HG03460 (cell line): ENCODE measurements around the gene ZSCAN5A.
"Not testable (repeated sequence)": the region's sequence is repeated elsewhere in the genome, so short reads cannot be mapped to it uniquely, and the experiment has no call there.

ENCODE experiments used
- ATAC-seq: cut with Tn5 transposase; IDR thresholded peaks from one replicate; pipeline ENCODE4 v1.9.1; 2021; ENCODE audit not compliant: unreplicated experiment

The ZSCAN5A gene

DNA sequence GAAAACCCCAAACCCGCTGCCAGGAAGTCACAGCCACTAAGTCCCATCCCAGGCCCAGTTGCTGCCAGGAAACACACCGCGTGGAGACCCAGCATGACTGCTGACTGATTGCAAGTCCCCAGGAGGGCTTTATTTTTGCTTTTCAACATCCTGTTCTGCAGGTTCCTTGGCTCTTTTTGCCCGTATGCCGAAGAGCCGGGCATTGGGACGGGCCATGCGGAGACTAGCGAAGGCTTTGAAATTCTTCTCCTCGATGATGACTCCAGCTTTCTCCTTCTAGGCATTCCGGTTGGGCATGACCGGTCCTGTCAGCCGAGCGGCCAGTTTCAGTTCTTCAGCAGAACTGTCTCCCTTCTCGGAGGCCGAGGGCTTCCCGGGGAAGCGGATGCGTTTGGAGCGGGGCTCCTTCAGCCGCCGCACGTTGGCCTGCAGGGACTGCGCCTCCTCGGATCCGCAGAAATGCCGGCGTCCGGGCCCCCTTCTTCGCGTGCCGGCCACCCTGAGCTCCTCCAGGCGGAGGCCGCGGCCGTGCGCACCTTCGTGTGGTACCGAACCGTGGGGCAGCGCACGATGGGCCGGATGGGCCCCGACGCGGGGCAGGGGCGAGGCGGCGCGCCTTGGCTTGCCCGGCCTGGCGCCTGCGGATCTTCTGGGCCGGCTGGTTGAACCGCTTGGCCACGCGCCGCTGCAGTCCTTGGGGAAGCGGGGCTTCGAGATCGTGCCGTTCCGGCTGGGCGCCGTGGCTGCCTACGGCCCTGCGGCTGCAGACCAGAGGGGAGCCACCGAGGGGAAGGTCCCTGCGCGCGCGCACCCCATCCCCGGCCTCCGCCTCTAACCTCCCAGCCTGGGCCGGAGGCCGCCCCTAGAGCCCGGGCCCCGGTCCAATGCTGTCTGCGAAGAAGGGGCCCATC, 97.3 kb downstream of the ZSCAN5A start:
- no peak for ATAC-seq

DNA sequence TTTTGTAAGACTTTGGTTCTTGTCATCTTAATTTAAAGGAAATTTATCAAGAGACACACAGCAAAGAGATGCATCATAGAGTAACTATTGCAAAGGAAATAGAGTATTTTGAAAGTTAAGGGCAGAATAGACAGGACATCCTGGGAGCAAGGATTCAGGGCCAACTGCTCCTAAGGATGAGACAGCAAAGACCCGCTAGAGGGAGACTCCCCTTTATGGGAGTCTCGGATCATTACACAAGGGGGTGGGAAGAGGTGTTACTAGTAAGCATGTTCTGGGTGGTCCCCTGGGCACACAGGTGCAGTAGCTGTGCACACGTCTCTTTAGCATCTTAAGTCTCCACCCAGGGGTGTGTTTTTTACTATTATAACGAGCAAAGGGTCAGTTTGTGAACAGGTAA, 102.9 kb downstream of the ZSCAN5A start:
- no peak for ATAC-seq

DNA sequence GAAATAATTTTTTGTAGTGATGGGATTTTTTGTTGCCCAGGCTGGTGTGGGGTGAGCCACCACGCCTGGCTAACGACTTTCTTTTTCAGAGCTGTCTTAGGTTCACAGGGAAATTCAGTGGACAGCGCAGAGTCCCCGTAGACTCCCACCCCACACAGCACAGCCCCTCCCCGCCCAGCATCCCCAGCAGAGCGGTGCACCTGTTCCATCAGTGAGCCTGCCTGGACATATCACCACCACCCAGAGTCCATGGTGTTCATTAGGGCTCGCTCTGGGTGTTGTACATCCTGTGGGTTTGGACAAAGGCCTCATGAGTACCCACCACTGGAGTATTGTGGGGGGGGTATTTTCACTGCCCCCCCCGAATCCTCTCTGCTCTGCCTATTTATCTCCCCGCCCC, 104.6 kb downstream of the ZSCAN5A start:
- ATAC-seq, result not testable (repeated sequence)

DNA sequence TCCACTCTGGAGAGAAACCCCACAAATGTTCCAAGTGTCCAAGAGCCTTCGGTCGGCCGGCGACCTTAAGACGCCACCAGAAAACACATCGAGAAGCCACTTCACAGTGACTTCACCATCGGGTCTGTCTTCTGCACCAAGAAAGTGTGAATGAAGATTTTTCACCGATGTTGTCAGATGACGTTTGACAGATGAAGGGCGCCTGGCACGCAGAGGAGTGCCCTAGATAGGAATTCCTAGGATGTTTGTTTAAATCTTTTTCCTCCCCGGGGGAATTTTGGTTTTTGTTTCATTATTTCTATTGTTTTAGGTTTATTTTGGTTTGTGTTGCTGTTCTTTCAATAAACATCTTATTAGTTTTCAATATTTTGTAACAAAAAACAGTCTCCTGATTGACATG, 105.5 kb downstream of the ZSCAN5A start:
- no peak for ATAC-seq

DNA sequence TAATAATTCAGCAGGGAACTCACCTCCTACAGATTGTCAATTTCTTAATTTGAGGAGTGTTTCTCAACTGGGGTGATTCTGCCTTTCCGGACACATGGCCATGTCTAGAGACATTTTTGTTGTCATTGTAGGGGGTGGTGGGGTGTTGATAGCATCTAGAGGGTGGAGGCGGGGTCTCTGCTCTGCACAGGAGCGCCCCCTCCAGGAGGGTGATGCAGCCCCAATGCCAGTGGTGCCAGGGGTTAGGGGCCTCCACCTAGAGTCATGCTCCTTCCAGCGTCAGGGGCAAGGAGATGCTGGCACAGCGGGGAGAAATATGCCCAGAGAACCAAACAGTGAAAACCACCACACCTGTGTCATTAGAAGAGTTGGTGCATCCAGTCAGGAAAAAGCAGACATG, 107.1 kb downstream of the ZSCAN5A start:
- ATAC-seq, result not testable (repeated sequence)

DNA sequence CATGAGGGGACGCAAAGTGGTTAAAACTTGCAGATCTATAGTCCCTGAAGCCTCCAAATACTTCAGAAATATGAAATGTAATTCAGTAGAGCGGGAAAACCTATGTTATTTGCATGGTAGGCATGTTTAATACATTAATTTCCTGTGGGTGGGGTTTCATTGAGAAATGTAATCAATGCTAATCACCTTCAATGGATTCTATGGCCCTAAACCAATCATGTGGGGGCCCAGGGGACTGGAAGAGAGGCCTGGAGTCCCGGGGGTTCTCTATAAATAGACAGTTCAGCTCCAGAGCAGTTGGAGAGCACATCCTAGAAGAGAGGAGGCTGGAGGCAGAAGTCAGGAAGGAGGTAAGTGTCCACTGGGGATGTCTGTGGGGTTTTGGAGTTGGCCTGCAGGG, 112.7 kb downstream of the ZSCAN5A start, which contains the start of gene ZSCAN5C:
Gene ZSCAN5C, plus strand, starts transcription at position 301 of the 400 bp plus-strand sequence. CDS start 3,641 bp downstream, outside the sequence.
- no peak for ATAC-seq

DNA sequence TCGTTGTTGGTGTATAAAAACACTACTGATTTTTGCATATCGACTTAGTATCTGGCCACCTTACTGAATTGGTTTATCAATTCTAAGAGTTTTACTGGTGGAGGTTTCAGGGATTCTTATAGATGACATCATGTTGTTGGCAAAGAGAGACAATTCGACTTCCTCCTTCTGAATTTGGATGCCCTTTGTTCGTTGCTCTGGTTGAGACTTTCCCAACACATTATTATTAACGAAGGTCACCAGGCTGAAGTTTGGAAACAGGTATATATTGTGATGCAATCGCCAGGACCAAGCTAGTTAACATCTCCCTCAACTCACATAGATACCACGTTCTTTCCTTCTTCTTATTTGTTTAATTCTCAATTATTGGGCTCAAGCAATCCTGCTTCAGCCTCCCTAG, 115.0 kb downstream of the ZSCAN5A start:
- ATAC-seq, result no peak

DNA sequence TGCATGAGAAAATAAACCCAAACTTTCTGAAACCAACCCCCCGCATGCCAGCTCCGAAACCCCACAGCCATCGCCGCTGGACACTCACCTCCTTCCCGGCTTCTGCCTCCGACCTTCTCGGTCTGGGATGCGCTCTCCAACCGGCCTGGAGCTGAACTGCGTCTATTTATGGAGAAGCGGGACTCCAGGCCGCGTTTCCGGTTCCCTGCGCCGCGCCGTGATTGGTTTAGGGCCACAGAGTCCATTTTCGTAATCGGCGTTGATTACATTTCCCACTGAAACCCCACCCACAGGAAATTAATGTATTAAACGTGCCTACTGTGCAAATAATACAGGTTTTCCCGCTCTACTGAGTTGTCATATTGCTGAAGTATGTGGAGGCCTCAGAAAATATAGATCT, 117.0 kb downstream of the ZSCAN5A start, which contains the start of gene ZSCAN5B:
Gene ZSCAN5B, minus strand, starts transcription at position 138 of the 400 bp plus-strand sequence. CDS start 4,731 bp downstream, outside the sequence.
- ATAC-seq, result not testable (repeated sequence)

DNA sequence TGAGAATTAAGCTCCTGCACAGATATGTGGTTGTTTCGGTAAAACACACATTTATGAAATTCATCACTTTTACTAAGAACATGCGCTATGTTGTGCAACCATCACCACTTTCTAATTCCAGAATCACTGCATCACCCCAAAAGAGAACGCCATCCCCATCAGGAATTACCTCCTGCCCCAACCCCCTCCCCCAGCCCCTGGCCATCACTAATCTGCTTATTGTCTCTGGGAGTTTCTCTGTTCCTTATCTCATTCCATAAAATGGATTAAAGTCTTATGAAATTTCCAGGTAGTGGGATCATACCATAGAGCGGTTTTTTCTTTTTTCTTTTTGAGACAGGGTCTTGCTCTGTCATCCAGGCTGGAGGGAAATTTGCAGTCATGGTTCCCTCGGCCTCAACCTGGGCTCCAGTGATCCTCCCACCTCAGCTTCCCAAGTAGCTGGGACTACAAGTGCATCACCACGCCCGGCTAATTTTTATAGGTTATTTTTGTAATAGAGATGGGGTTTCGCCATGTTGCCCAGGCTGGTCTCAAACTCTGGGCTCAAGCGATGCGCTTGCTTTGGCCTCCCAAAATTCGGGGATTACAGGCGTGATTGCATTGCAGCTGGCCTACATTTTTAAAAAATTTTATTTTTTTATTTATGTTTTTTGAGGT, 120.5 kb downstream of the ZSCAN5A start:
- no peak for ATAC-seq

DNA sequence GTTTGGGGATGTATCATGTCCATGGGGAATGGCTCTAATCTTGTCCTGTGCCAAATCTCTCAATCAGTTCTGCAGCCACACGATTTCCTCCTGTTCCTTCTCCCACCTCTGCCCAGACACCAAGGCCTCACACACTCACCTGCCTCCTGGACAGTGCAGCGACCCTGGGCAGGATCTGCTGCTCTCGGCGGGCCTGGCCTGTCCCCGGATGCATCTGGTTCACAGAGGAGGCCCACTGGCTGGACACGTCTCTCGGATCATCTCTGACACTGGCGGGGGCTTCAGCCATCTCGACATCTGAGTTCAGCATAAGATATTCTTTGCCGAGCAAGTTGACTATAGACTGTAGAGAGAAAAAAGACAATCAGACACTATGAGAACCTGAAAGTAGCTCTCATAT, 122.9 kb downstream of the ZSCAN5A start:
- ATAC-seq, result no peak

DNA sequence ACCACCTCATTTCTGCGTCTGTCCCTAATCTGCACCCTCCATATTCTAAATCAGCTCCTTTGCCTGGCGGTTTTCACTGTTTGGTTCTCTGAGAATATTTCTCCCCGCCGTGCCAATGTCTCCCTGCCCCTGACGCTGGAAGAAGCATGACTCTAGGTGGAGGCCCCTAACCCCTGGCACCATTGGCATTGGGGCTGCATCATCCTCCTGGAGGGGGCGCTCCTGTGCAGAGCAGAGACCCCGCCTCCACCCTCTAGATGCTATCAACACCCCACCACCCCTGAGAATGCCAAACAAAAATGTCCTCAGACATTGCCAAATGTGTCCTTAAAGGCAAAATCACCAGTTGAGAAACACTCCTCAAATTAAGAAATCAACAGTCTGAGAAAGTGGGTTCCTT, 123.5 kb downstream of the ZSCAN5A start:
- ATAC-seq, result no peak

DNA sequence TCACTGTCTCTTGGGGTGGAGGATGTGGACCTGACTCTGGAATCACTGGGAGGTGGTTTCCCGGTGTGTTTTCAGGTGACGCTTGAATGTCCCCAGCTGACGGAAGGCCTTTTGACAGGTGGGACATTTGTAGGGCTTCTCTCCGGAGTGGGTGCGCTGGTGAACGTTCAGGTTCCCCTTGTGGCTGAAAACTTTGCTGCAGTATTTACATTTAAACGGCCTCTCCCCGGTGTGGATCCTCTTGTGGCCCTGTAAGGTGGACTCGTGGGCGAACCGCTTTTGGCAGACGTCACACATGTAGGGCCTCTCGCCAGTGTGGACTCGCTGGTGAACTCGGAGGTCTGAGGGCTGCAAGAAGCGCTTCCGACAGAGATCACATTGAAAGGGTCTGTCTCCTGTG, 124.9 kb downstream of the ZSCAN5A start:
- no peak for ATAC-seq

DNA sequence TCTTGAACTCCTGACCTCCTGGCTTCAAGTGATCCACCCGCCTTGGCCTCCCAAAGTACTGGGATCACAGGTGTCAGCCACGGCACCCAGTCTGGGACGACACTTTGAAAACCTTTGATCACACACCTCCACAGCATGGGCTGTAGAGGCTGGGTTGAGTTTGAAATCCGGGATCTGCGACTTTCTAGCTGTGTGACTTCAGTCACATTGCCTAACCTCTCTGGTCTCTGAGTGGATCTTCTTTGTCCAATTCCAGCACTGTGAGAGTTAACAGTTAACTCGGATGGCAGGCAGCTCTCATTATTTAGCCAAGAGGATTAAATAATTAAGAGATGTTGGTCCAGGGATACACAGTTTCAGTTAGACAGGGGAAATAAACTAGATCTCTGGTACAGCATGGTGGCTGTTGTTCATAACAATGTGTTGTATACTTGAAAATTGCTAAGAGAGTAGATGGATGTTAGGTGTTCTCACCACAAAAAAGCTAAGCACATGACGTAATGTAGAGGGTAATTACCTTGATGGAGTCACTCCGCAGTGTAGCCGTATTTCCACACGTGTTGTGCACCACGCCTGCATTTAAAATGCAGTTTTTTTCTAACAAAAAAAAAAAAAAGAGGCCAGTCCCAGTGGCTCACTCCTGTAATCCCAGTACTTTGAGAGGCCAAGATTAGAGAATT, 136.9 kb downstream of the ZSCAN5A start:
- ATAC-seq, result no peak

DNA sequence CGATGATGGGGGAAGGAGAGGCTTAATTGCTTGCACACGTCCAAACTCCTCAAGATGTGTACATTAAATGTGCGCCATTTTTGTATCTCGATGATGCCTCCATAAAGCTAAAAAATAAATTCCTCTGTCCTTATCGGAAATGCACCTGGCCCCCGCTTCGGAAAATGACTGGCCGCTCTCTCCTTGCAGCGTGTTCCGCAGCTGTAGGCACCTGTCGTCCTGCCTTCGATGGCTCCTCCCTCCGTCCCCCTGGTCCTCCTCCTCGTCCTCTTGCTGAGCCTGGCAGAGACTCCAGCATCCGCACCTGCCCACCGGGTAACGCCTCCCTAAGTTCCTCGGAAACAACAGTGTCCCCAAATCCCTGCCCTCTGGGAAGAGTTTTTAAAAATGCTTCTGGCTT, 137.8 kb downstream of the ZSCAN5A start:
- ATAC-seq, result no peak

DNA sequence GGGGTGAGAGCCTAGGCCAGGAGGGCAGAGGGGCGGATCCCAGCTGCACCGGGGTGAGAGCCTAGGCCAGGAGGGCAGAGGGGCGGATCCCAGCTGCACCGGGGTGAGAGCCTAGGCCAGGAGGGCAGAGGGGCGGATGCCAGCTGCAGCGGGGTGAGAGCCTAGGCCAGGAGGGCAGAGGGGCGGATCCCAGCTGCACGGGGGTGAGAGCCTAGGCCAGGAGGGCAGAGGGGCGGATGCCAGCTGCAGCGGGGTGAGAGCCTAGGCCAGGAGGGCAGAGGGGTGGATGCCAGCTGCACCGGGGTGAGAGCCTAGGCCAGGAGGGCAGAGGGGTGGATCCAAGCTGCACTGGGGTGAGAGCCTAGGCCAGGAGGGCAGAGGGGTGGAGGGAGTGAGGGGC, 138.3 kb downstream of the ZSCAN5A start:
- ATAC-seq, result not testable (repeated sequence)

DNA sequence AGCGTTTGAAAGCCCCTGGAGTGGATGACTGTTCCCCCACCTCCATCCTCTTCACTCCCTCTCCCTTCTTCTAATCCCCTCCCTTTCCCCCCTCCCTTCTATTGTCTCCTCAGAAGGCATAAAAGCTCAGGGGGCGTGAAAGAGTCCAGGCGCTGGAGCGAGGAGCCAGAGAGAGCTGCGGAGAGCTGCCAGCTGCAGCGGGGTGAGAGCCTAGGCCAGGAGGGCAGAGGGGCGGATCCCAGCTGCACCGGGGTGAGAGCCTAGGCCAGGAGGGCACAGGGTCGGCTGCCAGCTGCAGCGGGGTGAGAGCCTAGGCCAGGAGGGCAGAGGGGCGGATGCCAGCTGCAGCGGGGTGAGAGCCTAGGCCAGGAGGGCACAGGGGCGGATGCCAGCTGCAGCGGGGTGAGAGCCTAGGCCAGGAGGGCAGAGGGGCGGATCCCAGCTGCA, 138.8 kb downstream of the ZSCAN5A start, which contains the start of gene GALP:
Gene GALP, plus strand, starts transcription at position 148 of the 447 bp plus-strand sequence. CDS start 1,101 bp downstream, outside the sequence.
- not testable (repeated sequence) for ATAC-seq

DNA sequence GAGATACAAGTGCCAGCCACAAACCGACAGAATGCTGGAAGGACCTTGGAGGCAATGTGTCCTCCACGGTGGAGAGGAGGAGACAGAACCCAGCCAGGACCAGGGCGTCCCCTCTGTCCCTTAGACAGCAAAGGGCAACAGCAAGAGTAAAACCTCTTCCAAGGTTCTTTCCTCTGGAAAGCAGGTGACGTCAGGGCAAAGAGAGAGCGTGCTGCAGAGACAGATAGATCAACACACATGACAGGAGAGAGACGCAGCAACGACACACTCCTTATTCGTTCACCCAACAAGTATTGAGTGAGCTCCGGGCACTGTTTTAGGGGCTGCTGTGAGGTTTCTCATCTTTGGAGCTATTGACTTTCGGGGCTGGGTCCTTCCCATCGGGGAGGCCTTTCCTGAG, 140.1 kb downstream of the ZSCAN5A start:
- no peak for ATAC-seq

DNA sequence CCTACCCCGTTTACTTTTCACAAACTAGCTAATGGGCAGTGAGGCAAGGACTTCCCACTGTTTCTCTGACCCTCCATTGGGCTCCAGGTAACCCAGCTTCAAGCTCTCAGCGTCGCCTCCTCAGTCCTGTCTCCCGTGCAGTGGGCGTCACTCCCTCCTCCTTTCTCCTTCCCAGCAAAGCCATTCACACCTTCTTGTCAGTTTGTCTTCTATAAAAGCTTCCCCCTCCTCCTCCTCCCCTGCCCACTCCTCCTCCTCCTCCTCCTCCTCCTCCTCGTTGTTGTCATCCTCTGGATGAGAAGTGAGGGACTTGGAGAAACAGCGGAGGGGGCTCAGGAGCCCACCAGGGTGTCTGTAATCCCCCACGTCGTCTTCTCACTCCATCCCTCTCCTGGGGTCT, 140.6 kb downstream of the ZSCAN5A start:
- ATAC-seq, result no peak
